ENCODE measurements around the gene PPP1R9A. TPM values are rescaled to one million over a fixed set of nuclear protein-coding genes. Genes with fewer than 3 reads are reported as not detected.

PPP1R9A gene
- total and polyA plus RNA-seq, 7 experiments from 2014 or later, result 0.21 to 1.4 TPM; not detected in 5

- H3K9me3 ChIP-seq (ENCODE audit: control insufficient read depth in 2 of 3, low read length in 3 of 3), result no peaks in the 10 kb centered on the region
- DNase-seq, result no peak
- Mint-ChIP-seq H3K4me1 (peaks cover 0 to 12% (median 4%) of the 10 kb centered on the region in 7 donors), H3K4me3 (peak overlapping the region in 7 of 10 donors; percentile 29 to 68 (median 42)), H3K27me3 (peaks cover 41 to 61% (median 52%) of the 10 kb centered on the region in 5 donors), H3K27ac (no peak overlapping the region), H3K9me3 (peaks cover 0 to 2% (median 0%) of the 10 kb centered on the region in 11 donors), H3K36me3 (peaks cover 0 to 4% (median 0%) of the 10 kb centered on the region in 5 donors)
- ATAC-seq, result no peak
- POLR2A ChIA-PET, result no interaction called here
- H3K27ac ChIP-seq (ENCODE audit: low read depth, low read length), result no peak overlapping the region
- no peaks in the 10 kb centered on the region for H3K36me3 ChIP-seq (ENCODE audit: control insufficient read depth in 2 of 3, insufficient read depth in 3 of 3, low read length in 3 of 3)
- CTCF ChIA-PET, result no interaction called here
- peaks cover 0 to 3% of the 10 kb centered on the region in 2 donors for H3K27me3 ChIP-seq (ENCODE audit: control insufficient read depth in 2 of 2, insufficient read depth in 2 of 2, low read length in 2 of 2)
- H3K4me3 ChIP-seq (ENCODE audit: low read length), result no peak overlapping the region
- H3K4me1 ChIP-seq (ENCODE audit: control insufficient read depth in 2 of 2, insufficient read depth in 2 of 2, low read length in 2 of 2), result no peaks in the 10 kb centered on the region
- intact Hi-C loops (cut with micrococcal nuclease), result no loop called here
Observed at GRCh38 chr7:94908323-94909178, 1.2 kb downstream of the PPP1R9A start.

- intact Hi-C loops (cut with micrococcal nuclease), result no loop called here
- H3K27ac Mint-ChIP-seq, result no peak overlapping the region
- POLR2A ChIA-PET, result no interaction called here
- Histone ChIP-seq H3K36me3 (ENCODE audit: control insufficient read depth in 2 of 3, insufficient read depth in 3 of 3, low read length in 3 of 3) (no peaks in the 10 kb centered on the region), H3K4me3 (ENCODE audit: low read length) (no peak overlapping the region), H3K27ac (ENCODE audit: low read depth, low read length) (no peak overlapping the region), H3K4me1 (ENCODE audit: control insufficient read depth in 2 of 2, insufficient read depth in 2 of 2, low read length in 2 of 2) (no peaks in the 10 kb centered on the region), H3K9me3 (ENCODE audit: control insufficient read depth in 2 of 3, low read length in 3 of 3) (no peaks in the 10 kb centered on the region), H3K27me3 (ENCODE audit: control insufficient read depth in 2 of 2, insufficient read depth in 2 of 2, low read length in 2 of 2) (peaks cover 0 to 3% of the 10 kb centered on the region in 2 donors)
- CTCF ChIA-PET, result no interaction called here
- peaks cover 41 to 60% (median 52%) of the 10 kb centered on the region in 5 donors for H3K27me3 Mint-ChIP-seq
- peaks cover 0 to 4% (median 0%) of the 10 kb centered on the region in 5 donors for H3K36me3 Mint-ChIP-seq
- H3K4me3 Mint-ChIP-seq, result peak overlapping the region in 5 of 10 donors; percentile 29 to 66 (median 42)
- DNase-seq (no peak), ATAC-seq (no peak)
- H3K4me1 Mint-ChIP-seq, result peaks cover 0 to 12% (median 4%) of the 10 kb centered on the region in 7 donors
- peaks cover 0 to 2% (median 0%) of the 10 kb centered on the region in 11 donors for H3K9me3 Mint-ChIP-seq
Observed at GRCh38 chr7:94909179-94909466, 1.7 kb downstream of the PPP1R9A start.

GRCh38 chr7:94912085-94912484 is 4.7 kb downstream of the PPP1R9A start:
- Histone ChIP-seq H3K4me3 (ENCODE audit: low read length) (no peak overlapping the region), H3K36me3 (ENCODE audit: control insufficient read depth in 2 of 3, insufficient read depth in 3 of 3, low read length in 3 of 3) (no peaks in the 10 kb centered on the region), H3K27me3 (ENCODE audit: control insufficient read depth in 2 of 2, insufficient read depth in 2 of 2, low read length in 2 of 2) (peaks cover 0 to 3% of the 10 kb centered on the region in 2 donors), H3K27ac (ENCODE audit: low read depth, low read length) (no peak overlapping the region), H3K9me3 (ENCODE audit: control insufficient read depth in 2 of 3, low read length in 3 of 3) (no peaks in the 10 kb centered on the region), H3K4me1 (ENCODE audit: control insufficient read depth in 2 of 2, insufficient read depth in 2 of 2, low read length in 2 of 2) (no peaks in the 10 kb centered on the region)
- ATAC-seq (no peak), DNase-seq (no peak)
- Mint-ChIP-seq H3K4me3 (no peak overlapping the region), H3K36me3 (peaks cover 0 to 4% (median 0%) of the 10 kb centered on the region in 5 donors), H3K27me3 (peaks cover 33 to 56% (median 40%) of the 10 kb centered on the region in 5 donors), H3K4me1 (peaks cover 0 to 11% (median 4%) of the 10 kb centered on the region in 7 donors), H3K9me3 (peaks cover 0 to 2% (median 0%) of the 10 kb centered on the region in 11 donors), H3K27ac (no peak overlapping the region)
- POLR2A ChIA-PET, result no interaction called here
- intact Hi-C loops (cut with micrococcal nuclease), result no loop called here
- CTCF ChIA-PET, result no interaction called here

GRCh38 chr7:94913391-94913790 is 6.0 kb downstream of the PPP1R9A start:
- intact Hi-C loops (cut with micrococcal nuclease), result no loop called here
- Histone ChIP-seq H3K9me3 (ENCODE audit: control insufficient read depth in 2 of 3, low read length in 3 of 3) (no peaks in the 10 kb centered on the region), H3K27me3 (ENCODE audit: control insufficient read depth in 2 of 2, insufficient read depth in 2 of 2, low read length in 2 of 2) (peaks cover 0 to 3% of the 10 kb centered on the region in 2 donors), H3K27ac (ENCODE audit: low read depth, low read length) (no peak overlapping the region), H3K36me3 (ENCODE audit: control insufficient read depth in 2 of 3, insufficient read depth in 3 of 3, low read length in 3 of 3) (no peaks in the 10 kb centered on the region), H3K4me1 (ENCODE audit: control insufficient read depth in 2 of 2, insufficient read depth in 2 of 2, low read length in 2 of 2) (no peaks in the 10 kb centered on the region), H3K4me3 (ENCODE audit: low read length) (no peak overlapping the region)
- ChIA-PET CTCF (no interaction called here), POLR2A (no interaction called here)
- DNase-seq (no peak), ATAC-seq (no peak)
- no peak overlapping the region for H3K27ac Mint-ChIP-seq
- peaks cover 28 to 53% (median 34%) of the 10 kb centered on the region in 5 donors for H3K27me3 Mint-ChIP-seq
- H3K9me3 Mint-ChIP-seq, result peaks cover 0 to 2% (median 0%) of the 10 kb centered on the region in 11 donors
- peaks cover 0 to 9% (median 0%) of the 10 kb centered on the region in 7 donors for H3K4me1 Mint-ChIP-seq
- H3K4me3 Mint-ChIP-seq, result no peak overlapping the region
- peaks cover 0 to 4% (median 0%) of the 10 kb centered on the region in 5 donors for H3K36me3 Mint-ChIP-seq

GRCh38 chr7:94921911-94922310 is 14.5 kb downstream of the PPP1R9A start:
- intact Hi-C loops (cut with micrococcal nuclease), result no loop called here
- Histone ChIP-seq H3K36me3 (ENCODE audit: control insufficient read depth in 2 of 3, insufficient read depth in 3 of 3, low read length in 3 of 3) (no peaks in the 10 kb centered on the region), H3K9me3 (ENCODE audit: control insufficient read depth in 2 of 3, low read length in 3 of 3) (no peaks in the 10 kb centered on the region), H3K4me1 (ENCODE audit: control insufficient read depth in 2 of 2, insufficient read depth in 2 of 2, low read length in 2 of 2) (no peaks in the 10 kb centered on the region), H3K27me3 (ENCODE audit: control insufficient read depth in 2 of 2, insufficient read depth in 2 of 2, low read length in 2 of 2) (no peaks in the 10 kb centered on the region), H3K27ac (ENCODE audit: low read depth, low read length) (no peak overlapping the region), H3K4me3 (ENCODE audit: low read length) (no peak overlapping the region)
- POLR2A ChIA-PET, result no interaction called here
- H3K27me3 Mint-ChIP-seq, result peaks cover 0 to 10% (median 7%) of the 10 kb centered on the region in 5 donors
- H3K9me3 Mint-ChIP-seq, result peaks cover 0 to 3% (median 0%) of the 10 kb centered on the region in 11 donors
- H3K4me3 Mint-ChIP-seq, result no peak overlapping the region
- no peaks in the 10 kb centered on the region for H3K36me3 Mint-ChIP-seq
- H3K4me1 Mint-ChIP-seq, result no peaks in the 10 kb centered on the region
- no peak for ATAC-seq
- no peak for DNase-seq
- no peak overlapping the region for H3K27ac Mint-ChIP-seq
- CTCF ChIA-PET, result no interaction called here

- Histone ChIP-seq H3K27me3 (ENCODE audit: control insufficient read depth in 2 of 2, insufficient read depth in 2 of 2, low read length in 2 of 2) (no peaks in the 10 kb centered on the region), H3K27ac (ENCODE audit: low read depth, low read length) (no peak overlapping the region), H3K36me3 (ENCODE audit: control insufficient read depth in 2 of 3, insufficient read depth in 3 of 3, low read length in 3 of 3) (no peaks in the 10 kb centered on the region), H3K9me3 (ENCODE audit: control insufficient read depth in 2 of 3, low read length in 3 of 3) (no peaks in the 10 kb centered on the region), H3K4me1 (ENCODE audit: control insufficient read depth in 2 of 2, insufficient read depth in 2 of 2, low read length in 2 of 2) (no peaks in the 10 kb centered on the region), H3K4me3 (ENCODE audit: low read length) (no peak overlapping the region)
- intact Hi-C loops (cut with micrococcal nuclease), result no loop called here
- no peak overlapping the region for H3K27ac Mint-ChIP-seq
- no peaks in the 10 kb centered on the region for H3K36me3 Mint-ChIP-seq
- no peaks in the 10 kb centered on the region for H3K4me1 Mint-ChIP-seq
- peaks cover 0 to 10% (median 7%) of the 10 kb centered on the region in 5 donors for H3K27me3 Mint-ChIP-seq
- ChIA-PET POLR2A (no interaction called here), CTCF (no interaction called here)
- no peak for DNase-seq
- H3K9me3 Mint-ChIP-seq, result peaks cover 0 to 3% (median 0%) of the 10 kb centered on the region in 11 donors
- H3K4me3 Mint-ChIP-seq, result no peak overlapping the region
- no peak for ATAC-seq
Observed at GRCh38 chr7:94922457-94922856, 15.1 kb downstream of the PPP1R9A start.

GRCh38 chr7:94923412-94923811 is 16.0 kb downstream of the PPP1R9A start:
- no peaks in the 10 kb centered on the region for H3K4me1 Mint-ChIP-seq
- ChIA-PET CTCF (no interaction called here), POLR2A (no interaction called here)
- no peaks in the 10 kb centered on the region for H3K36me3 ChIP-seq (ENCODE audit: control insufficient read depth in 2 of 3, insufficient read depth in 3 of 3, low read length in 3 of 3)
- peaks cover 0 to 10% (median 7%) of the 10 kb centered on the region in 5 donors for H3K27me3 Mint-ChIP-seq
- H3K27me3 ChIP-seq (ENCODE audit: control insufficient read depth in 2 of 2, insufficient read depth in 2 of 2, low read length in 2 of 2), result no peaks in the 10 kb centered on the region
- H3K4me1 ChIP-seq (ENCODE audit: control insufficient read depth in 2 of 2, insufficient read depth in 2 of 2, low read length in 2 of 2), result no peaks in the 10 kb centered on the region
- intact Hi-C loops (cut with micrococcal nuclease), result no loop called here
- H3K4me3 Mint-ChIP-seq, result no peak overlapping the region
- no peak for ATAC-seq
- DNase-seq, result no peak
- H3K27ac ChIP-seq (ENCODE audit: low read depth, low read length), result no peak overlapping the region
- H3K27ac Mint-ChIP-seq, result no peak overlapping the region
- no peak overlapping the region for H3K4me3 ChIP-seq (ENCODE audit: low read length)
- H3K36me3 Mint-ChIP-seq, result no peaks in the 10 kb centered on the region
- H3K9me3 Mint-ChIP-seq, result peaks cover 0 to 3% (median 0%) of the 10 kb centered on the region in 11 donors
- H3K9me3 ChIP-seq (ENCODE audit: control insufficient read depth in 2 of 3, low read length in 3 of 3), result no peaks in the 10 kb centered on the region

Measured in naive thymus-derived CD4-positive, alpha-beta T cell (primary cell).